ENCODE results near the gene GEMIN7. TPM values are rescaled to one million over a fixed set of nuclear protein-coding genes. Genes with fewer than 3 reads are reported as not detected.

Gene GEMIN7
- total and polyA plus RNA-seq, 2 of the 13 experiments (the other 11 are each of a cell fraction or from before 2014, with no cell fraction given): 24.1 to 30.6 TPM

DNA sequence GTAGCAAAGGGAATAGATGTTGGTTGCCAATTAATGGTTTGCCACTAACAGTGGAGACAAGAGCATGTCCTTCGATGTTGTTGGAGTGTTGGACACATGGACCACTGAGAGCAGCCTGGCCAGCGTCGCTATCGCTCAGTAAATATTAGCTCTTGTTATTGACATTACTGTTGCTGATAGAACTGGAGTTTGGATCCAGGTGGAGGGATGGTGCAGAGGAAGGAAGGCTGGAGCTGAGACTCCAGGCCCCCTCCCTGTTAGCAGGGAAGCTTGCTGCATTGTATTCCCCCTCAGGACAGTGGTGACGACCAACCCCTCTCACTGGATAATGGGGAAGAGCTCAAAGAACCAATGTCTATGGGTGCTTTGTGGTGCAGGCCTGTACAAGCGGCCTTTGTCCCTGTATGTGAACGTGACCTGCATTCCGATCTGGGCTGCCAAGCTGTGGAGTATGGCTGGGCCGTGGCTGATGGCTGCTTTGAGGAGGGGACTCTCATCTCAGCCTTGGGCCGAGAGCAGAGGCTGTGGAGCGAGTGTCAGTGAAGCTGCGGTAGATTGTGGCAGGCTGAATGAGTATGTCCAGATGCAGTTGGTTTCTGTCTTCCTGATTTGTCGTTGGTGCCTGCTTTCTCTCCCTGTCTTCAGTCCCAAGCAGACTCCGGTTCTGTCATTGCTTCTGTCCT lies 33.2 kb upstream of the GEMIN7 start (continued):
- TF ChIP-seq, protein P1, sequence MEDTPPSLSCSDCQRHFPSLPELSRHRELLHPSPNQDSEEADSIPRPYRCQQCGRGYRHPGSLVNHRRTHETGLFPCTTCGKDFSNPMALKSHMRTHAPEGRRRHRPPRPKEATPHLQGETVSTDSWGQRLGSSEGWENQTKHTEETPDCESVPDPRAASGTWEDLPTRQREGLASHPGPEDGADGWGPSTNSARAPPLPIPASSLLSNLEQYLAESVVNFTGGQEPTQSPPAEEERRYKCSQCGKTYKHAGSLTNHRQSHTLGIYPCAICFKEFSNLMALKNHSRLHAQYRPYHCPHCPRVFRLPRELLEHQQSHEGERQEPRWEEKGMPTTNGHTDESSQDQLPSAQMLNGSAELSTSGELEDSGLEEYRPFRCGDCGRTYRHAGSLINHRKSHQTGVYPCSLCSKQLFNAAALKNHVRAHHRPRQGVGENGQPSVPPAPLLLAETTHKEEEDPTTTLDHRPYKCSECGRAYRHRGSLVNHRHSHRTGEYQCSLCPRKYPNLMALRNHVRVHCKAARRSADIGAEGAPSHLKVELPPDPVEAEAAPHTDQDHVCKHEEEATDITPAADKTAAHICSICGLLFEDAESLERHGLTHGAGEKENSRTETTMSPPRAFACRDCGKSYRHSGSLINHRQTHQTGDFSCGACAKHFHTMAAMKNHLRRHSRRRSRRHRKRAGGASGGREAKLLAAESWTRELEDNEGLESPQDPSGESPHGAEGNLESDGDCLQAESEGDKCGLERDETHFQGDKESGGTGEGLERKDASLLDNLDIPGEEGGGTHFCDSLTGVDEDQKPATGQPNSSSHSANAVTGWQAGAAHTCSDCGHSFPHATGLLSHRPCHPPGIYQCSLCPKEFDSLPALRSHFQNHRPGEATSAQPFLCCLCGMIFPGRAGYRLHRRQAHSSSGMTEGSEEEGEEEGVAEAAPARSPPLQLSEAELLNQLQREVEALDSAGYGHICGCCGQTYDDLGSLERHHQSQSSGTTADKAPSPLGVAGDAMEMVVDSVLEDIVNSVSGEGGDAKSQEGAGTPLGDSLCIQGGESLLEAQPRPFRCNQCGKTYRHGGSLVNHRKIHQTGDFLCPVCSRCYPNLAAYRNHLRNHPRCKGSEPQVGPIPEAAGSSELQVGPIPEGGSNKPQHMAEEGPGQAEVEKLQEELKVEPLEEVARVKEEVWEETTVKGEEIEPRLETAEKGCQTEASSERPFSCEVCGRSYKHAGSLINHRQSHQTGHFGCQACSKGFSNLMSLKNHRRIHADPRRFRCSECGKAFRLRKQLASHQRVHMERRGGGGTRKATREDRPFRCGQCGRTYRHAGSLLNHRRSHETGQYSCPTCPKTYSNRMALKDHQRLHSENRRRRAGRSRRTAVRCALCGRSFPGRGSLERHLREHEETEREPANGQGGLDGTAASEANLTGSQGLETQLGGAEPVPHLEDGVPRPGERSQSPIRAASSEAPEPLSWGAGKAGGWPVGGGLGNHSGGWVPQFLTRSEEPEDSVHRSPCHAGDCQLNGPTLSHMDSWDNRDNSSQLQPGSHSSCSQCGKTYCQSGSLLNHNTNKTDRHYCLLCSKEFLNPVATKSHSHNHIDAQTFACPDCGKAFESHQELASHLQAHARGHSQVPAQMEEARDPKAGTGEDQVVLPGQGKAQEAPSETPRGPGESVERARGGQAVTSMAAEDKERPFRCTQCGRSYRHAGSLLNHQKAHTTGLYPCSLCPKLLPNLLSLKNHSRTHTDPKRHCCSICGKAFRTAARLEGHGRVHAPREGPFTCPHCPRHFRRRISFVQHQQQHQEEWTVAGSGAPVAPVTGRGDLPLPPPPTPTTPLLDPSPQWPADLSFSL (CRISPR knock-in tag; IDR thresholded peaks at IDR 0.05): no peak
- TF ChIP-seq, protein P2, sequence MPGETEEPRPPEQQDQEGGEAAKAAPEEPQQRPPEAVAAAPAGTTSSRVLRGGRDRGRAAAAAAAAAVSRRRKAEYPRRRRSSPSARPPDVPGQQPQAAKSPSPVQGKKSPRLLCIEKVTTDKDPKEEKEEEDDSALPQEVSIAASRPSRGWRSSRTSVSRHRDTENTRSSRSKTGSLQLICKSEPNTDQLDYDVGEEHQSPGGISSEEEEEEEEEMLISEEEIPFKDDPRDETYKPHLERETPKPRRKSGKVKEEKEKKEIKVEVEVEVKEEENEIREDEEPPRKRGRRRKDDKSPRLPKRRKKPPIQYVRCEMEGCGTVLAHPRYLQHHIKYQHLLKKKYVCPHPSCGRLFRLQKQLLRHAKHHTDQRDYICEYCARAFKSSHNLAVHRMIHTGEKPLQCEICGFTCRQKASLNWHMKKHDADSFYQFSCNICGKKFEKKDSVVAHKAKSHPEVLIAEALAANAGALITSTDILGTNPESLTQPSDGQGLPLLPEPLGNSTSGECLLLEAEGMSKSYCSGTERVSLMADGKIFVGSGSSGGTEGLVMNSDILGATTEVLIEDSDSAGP (CRISPR knock-in tag; IDR thresholded peaks at IDR 0.05; ENCODE audit: borderline replicate concordance): peak; percentile 76
- TF ChIP-seq SOX6 (IDR thresholded peaks at IDR 0.05): no peak
- peak; percentile 93 for TF ChIP-seq SOX6 (CRISPR knock-in tag; IDR thresholded peaks at IDR 0.05)
- no peak for TF ChIP-seq ZNF354B (CRISPR knock-in tag; IDR thresholded peaks at IDR 0.05)
- peak; percentile 38; the same call in 1 of the 2 replicates for TF ChIP-seq CCDC6 (CRISPR knock-in tag; IDR thresholded peaks at IDR 0.05)
- peak; percentile 87 for TF ChIP-seq UBTF (CRISPR knock-in tag; IDR thresholded peaks at IDR 0.05)
- TF ChIP-seq, protein P3, sequence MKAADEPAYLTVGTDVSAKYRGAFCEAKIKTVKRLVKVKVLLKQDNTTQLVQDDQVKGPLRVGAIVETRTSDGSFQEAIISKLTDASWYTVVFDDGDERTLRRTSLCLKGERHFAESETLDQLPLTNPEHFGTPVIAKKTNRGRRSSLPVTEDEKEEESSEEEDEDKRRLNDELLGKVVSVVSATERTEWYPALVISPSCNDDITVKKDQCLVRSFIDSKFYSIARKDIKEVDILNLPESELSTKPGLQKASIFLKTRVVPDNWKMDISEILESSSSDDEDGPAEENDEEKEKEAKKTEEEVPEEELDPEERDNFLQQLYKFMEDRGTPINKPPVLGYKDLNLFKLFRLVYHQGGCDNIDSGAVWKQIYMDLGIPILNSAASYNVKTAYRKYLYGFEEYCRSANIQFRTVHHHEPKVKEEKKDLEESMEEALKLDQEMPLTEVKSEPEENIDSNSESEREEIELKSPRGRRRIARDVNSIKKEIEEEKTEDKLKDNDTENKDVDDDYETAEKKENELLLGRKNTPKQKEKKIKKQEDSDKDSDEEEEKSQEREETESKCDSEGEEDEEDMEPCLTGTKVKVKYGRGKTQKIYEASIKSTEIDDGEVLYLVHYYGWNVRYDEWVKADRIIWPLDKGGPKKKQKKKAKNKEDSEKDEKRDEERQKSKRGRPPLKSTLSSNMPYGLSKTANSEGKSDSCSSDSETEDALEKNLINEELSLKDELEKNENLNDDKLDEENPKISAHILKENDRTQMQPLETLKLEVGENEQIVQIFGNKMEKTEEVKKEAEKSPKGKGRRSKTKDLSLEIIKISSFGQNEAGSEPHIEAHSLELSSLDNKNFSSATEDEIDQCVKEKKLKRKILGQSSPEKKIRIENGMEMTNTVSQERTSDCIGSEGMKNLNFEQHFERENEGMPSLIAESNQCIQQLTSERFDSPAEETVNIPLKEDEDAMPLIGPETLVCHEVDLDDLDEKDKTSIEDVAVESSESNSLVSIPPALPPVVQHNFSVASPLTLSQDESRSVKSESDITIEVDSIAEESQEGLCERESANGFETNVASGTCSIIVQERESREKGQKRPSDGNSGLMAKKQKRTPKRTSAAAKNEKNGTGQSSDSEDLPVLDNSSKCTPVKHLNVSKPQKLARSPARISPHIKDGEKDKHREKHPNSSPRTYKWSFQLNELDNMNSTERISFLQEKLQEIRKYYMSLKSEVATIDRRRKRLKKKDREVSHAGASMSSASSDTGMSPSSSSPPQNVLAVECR (CRISPR knock-in tag; IDR thresholded peaks at IDR 0.05; ENCODE audit: borderline replicate concordance): peak; percentile 83; the same call in 1 of the 2 replicates
- peak; percentile 54 for TF ChIP-seq PHF20 (CRISPR knock-in tag; IDR thresholded peaks at IDR 0.05)
- TF ChIP-seq ZNF138 (CRISPR knock-in tag; IDR thresholded peaks at IDR 0.05; ENCODE audit: low read depth): no peak
- TF ChIP-seq, protein P4, sequence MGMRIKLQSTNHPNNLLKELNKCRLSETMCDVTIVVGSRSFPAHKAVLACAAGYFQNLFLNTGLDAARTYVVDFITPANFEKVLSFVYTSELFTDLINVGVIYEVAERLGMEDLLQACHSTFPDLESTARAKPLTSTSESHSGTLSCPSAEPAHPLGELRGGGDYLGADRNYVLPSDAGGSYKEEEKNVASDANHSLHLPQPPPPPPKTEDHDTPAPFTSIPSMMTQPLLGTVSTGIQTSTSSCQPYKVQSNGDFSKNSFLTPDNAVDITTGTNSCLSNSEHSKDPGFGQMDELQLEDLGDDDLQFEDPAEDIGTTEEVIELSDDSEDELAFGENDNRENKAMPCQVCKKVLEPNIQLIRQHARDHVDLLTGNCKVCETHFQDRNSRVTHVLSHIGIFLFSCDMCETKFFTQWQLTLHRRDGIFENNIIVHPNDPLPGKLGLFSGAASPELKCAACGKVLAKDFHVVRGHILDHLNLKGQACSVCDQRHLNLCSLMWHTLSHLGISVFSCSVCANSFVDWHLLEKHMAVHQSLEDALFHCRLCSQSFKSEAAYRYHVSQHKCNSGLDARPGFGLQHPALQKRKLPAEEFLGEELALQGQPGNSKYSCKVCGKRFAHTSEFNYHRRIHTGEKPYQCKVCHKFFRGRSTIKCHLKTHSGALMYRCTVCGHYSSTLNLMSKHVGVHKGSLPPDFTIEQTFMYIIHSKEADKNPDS (CRISPR knock-in tag; IDR thresholded peaks at IDR 0.05): 0 out of 2 replicates have a peak, but pooled peaks have one; percentile 27
